Activated T-cell treated with anti-CD3 and anti-CD28 coated beads for 24 hours (primary cell): ENCODE data around the gene EIF3L.

Experiments
- DNase-seq: peaks from one replicate; pipeline ENCODE4 v3.0.0-alpha.2; 2020; ENCODE audit warnings: low read depth

Gene EIF3L

GRCh38 chr22:37926771-37927636 is 77.8 kb downstream of the EIF3L start:
- DNase-seq, result no peak

- no peak for DNase-seq
Observed at GRCh38 chr22:37927637-37927936, 78.4 kb downstream of the EIF3L start.

DNA sequence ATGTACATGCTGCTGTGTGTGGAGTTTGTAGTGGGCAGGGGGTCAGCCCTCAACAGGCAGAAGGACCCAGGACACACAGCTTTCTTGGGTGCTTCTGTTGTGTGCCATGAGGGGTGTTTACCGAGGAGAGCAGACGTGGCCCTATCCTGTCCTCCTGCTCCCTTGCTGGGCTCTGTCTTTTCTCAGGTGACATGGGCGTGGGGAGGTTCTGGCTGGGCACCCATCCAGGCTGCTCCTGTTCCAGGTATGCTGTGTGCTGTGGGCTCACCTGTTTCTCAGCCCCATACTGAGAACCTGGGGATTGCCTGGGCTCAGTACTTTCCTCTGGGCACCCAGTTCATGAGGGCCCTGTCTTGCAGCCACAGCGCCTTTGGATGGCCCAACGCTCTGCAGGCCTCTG is 80.2 kb downstream of the EIF3L start:
- DNase-seq, result no peak

DNA sequence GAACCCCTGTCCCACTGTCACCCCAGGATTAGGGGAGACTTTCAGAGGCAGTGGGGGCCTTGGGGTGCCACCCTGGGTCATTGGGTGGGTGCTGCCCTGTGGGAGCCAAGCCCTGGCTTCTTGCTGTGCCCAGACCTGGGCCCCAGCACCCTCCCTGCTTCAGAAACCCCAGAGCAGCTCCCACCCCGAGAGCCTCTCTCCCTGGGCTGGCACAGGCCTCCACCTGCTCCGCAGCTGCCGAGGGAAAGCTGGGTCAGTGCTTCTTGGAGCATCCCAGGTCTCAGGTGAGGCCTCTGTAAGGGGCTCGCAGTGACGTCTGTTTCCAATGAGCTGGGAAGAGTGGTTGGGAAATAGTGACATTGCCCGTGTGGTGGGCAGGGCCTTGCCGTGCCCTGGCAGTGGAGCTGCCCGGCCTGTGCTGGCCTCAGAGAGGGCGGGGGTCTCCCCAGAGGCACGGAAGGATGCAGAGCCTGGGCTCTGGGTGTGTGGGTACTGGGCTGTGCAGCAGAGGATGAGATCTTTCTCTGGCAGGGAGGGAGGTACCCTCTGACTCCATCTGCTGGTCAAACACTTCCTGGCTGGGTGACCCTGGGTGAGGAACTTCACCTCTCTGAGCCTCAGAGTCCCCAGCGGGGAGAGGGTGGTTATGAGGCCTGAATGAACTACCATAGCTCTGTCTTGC is 81.2 kb downstream of the EIF3L start:
- no peak for DNase-seq

DNA sequence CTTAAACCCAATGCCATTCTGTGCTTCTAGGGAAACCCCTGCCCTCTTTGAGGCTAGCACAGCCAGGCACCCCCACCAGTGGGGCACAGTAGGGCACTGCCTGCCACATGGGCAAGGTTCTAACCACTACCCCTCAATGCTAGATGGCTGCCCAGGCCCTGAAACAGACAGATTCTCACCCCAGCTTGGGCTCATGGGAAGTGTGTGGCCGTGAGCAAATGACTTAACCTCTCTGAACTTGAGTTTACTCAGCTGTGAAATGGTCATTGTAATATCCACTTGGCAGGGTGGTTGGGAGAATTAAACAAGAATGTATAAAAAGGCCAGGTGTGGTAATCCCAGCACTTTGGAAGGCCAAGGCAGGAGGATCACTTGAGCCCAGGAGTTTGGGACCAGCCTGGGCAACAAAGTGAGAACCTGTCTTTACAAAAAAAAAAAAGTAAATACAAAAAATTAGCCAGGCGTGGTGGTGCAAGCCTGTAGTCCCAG is 81.8 kb downstream of the EIF3L start:
- no peak for DNase-seq

DNA sequence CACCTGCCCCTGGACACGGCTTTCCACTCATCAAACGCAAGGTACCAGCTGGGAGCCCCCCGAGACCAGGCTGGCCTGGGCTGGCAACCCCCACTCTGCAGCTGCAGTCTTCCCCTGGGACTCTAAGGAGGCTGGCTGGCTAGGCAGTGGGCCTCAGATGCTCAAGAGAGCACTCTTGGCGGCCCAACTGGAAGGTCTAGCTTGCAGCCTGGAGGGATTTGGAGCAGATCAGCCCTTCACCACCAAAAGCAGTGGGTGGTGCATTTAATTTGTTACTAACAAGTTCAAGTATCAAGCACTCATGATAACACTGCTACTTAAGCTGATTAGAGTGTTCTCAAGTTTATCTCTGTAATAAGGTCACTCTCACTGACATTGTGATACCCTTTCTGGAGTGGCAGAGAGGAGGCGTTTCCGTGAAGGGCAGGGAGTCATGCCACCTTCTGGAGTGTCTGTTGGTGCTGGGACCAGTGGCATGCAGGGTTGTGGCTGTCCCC is 82.7 kb downstream of the EIF3L start:
- DNase-seq, result no peak

- DNase-seq, result no peak
Observed at GRCh38 chr22:37932401-37932800, 83.2 kb downstream of the EIF3L start.

DNA sequence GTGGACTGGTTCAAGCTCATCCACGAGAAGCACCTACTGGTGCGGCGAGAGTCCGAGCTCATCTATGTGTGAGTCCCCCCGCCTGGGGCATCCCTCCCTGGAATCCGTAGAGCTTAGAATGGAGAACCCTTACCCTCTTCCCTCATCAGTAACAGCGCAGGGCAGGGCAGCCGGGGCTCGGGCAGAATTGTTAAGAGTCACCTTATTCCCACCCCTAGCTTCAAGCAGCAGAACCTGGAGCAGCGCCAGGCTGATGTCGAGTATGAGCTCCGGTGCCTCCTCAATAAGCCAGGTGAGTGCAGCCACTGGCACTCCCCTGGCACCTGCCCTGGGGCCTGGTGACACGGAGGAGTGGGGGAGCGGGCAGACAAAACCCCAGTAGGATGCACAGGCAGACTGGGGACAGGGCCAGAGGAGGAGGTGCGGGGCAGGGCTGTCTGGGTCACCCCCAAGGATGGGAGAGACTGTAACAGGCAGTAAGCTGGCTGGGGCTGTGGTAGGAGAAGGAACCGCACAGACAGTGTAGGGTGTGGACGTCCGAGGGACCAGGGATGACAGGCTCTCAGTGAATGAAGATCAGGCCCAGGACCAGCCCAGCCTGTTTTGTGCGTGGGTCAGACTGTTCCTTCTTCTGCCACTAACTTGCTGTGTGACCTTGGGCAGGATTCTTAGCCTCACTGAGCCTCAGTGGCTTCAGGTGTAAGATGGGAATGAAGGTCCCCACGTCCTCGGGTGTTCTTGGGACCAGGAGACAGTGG is 83.8 kb downstream of the EIF3L start:
- no peak for DNase-seq

DNA sequence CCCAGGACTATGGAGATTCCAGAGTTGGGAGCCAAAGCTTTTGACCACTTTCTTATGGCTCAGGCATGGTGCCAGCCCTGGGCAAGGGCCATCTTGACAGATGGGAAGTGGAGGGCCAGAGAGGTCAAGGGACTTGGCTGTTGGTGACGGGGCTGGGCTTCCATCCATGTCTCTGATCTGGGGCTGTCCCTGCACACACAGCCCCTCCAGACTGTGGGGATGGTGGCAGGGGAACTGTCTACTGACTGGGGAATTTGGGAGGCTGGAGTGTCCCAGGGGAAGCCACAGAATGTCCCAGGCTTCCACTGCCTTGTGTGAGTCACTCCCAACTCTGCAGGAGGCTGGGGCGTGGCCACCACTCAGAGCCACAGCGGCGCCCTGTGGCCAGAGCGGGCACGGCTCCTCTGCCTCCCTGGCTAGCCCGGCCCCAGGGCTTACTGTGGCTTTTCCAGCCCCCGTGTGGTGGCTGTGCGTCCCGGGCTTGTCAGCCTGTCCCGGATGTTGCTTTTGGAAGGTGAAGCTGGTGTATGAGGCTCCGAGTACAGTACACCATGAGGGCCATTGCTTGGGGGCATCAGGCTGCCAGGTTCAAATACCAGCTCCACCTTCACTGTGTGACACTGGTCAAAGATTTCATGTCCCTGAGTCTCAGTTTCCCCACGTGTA is 84.6 kb downstream of the EIF3L start:
- peak; percentile 82 for DNase-seq
